Panc1 (cell line): ENCODE results near the gene CRY2. TPM values are rescaled to one million over a fixed set of nuclear protein-coding genes. Genes with fewer than 3 reads are reported as not detected.

ENCODE experiments used
- ATAC-seq: fragments of 200-7000 bp; cut with Tn5 transposase; 2 replicates; pipeline ENCODE4 v1.9.1; 2020; ENCODE audit warnings: mild to moderate bottlenecking, moderate library complexity
- BruUV-seq: library from RNA; stranded (reverse); fragments of 400-500 nt; replicated peaks from 2 replicates; lab custom pipeline; 2021; lab: Mats Ljungman, UMichigan
- CTCF ChIA-PET: fragments of 300-600 bp; sonication (Branson Sonifier 250); formaldehyde crosslinking; loops from one replicate; lab custom pipeline; 2022; ENCODE audit warnings: antibody characterized with exemption; lab: Charles Lee
- POLR2A ChIA-PET: fragments of 300-600 bp; sonication (Branson Sonifier 250); formaldehyde crosslinking; loops from one replicate; lab custom pipeline; 2022; ENCODE audit warnings: antibody characterized with exemption; lab: Charles Lee
- DNase-seq: peaks from one replicate; pipeline ENCODE4 v3.0.0-alpha.2; 2010; ENCODE audit warnings: low read depth, low spot score
- H3K27ac ChIP-seq: 2 replicates; pipeline ENCODE4 v1.5.1; 2011; ENCODE audit warnings: mild to moderate bottlenecking, low read length, inconsistent platforms
- H3K27me3 ChIP-seq: fragments of 200-500 bp; sonication (Bioruptor generic); 2 replicates; pipeline ENCODE4 v1.6.0; 2014; ENCODE audit warnings: low read length, inconsistent platforms; ENCODE audit not compliant: control insufficient read depth, insufficient read depth
- H3K36me3 ChIP-seq: fragments of 200-500 bp; sonication (Bioruptor generic); 2 replicates; pipeline ENCODE4 v1.5.1; 2014; ENCODE audit warnings: inconsistent platforms, mild to moderate bottlenecking, low read length, moderate library complexity; ENCODE audit not compliant: control insufficient read depth, insufficient read depth
- H3K4me1 ChIP-seq: 2 replicates; pipeline ENCODE4 v1.5.1; 2011; ENCODE audit warnings: inconsistent platforms, mild to moderate bottlenecking, low read length, moderate library complexity; ENCODE audit not compliant: control insufficient read depth, insufficient read depth
- H3K4me3 ChIP-seq, 2 experiments: 2 replicates each; pipeline ENCODE4 v1.5.1; 2011 to 2012; ENCODE audit warnings: low read depth in 2 of 2, low read length in 2 of 2, mild to moderate bottlenecking in 2 of 2, inconsistent platforms in 1 of 2, moderate library complexity in 1 of 2
- H3K9me3 ChIP-seq: fragments of 200-500 bp; sonication (Bioruptor generic); 2 replicates; pipeline ENCODE4 v1.5.1; 2014; ENCODE audit warnings: low read depth, mild to moderate bottlenecking, inconsistent platforms, low read length, moderate library complexity; ENCODE audit not compliant: control insufficient read depth, insufficient read depth
- POLR2AphosphoS5 ChIP-seq: IDR thresholded peaks from 2 replicates; pipeline ENCODE4 v1.6.1; 2012; ENCODE audit warnings: mild to moderate bottlenecking, low read depth, low read length, moderate library complexity
- SIN3A ChIP-seq: IDR thresholded peaks from 2 replicates; pipeline ENCODE4 v1.6.1; 2012; ENCODE audit warnings: low read depth, mild to moderate bottlenecking, low read length, moderate library complexity, borderline replicate concordance; ENCODE audit not compliant: insufficient read depth
- TCF7L2 ChIP-seq: IDR thresholded peaks from 2 replicates; pipeline ENCODE4 v1.6.1; 2011; ENCODE audit warnings: mild to moderate bottlenecking, low read depth, low read length, inconsistent platforms
- in situ Hi-C: cut with HindIII; loops from 2 replicates; pipeline ENCODE4 v1.10.0; 2016; ENCODE audit warnings: low sequenced_read_pairs, low pct_unique_long_range_greater_than_20kb
- intact Hi-C: fragments of 100-400 bp; cut with micrococcal nuclease; formaldehyde crosslinking; loops from one replicate; pipeline ENCODE4 v1.10.0; 2022; ENCODE audit not compliant: unreplicated experiment
- total RNA-seq: library from RNA; stranded (reverse); gene quantifications from one replicate; pipeline ENCODE4 v1.2.1, GENCODE V29; 2021; ENCODE audit not compliant: unreplicated experiment
- TF ChIP-seq, protein P1 (sequence below), 2 experiments: IDR thresholded peaks; 2 replicates each; pipeline ENCODE4 v1.6.1; 2011 to 2012; ENCODE audit warnings: low read depth in 2 of 2, control low read depth in 1 of 2, low read length in 1 of 2, mild to moderate bottlenecking in 1 of 2, moderate library complexity in 1 of 2; ENCODE audit not compliant: insufficient read depth in 1 of 2
- TF ChIP-seq, protein P2 (sequence below): fragments of 450-650 bp; IDR thresholded peaks from 2 replicates; pipeline ENCODE4 v1.5.1; 2017; ENCODE audit warnings: mild to moderate bottlenecking

The CRY2 gene
- total RNA-seq, 1 experiment from 2014 or later: 14.6 TPM

DNA sequence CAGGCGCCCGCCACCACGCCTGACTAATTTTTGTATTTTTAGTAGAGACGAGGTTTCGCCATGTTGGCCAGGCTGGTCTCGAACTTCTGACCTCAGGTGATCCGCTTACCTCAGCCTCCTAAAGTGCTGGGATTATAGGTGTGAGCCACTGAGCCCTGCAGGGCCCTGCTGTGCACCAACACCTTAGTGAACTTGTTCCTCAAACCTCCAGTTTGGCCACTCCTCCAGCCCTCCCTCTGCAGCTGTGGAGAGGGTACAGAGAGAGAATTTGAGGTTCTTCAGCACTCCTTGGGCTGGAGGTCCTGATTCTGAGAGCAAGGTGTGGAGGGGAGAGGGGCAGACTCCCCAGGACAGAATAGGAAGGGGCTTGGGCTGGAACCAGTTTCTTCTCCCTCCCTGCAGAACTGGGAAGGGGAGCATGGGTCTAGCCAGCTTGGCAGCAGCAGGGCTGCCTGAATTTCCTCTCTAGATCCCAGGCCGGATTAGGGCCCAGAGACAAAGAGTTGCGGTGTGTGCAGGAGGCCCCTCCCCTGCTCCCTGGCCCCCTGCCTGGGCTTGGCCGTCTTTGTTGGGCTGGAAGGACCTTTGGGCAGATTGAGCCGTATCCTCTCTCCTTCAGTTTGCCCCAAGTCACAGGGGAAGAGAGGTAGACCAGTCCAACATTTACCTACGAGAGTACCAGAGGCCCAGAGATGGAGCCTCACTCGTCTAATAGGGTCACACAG lies 72.7 kb downstream of the CRY2 start:
- ChIA-PET CTCF (no interaction called here), POLR2A (no interaction called here)
- TF ChIP-seq, protein P1, sequence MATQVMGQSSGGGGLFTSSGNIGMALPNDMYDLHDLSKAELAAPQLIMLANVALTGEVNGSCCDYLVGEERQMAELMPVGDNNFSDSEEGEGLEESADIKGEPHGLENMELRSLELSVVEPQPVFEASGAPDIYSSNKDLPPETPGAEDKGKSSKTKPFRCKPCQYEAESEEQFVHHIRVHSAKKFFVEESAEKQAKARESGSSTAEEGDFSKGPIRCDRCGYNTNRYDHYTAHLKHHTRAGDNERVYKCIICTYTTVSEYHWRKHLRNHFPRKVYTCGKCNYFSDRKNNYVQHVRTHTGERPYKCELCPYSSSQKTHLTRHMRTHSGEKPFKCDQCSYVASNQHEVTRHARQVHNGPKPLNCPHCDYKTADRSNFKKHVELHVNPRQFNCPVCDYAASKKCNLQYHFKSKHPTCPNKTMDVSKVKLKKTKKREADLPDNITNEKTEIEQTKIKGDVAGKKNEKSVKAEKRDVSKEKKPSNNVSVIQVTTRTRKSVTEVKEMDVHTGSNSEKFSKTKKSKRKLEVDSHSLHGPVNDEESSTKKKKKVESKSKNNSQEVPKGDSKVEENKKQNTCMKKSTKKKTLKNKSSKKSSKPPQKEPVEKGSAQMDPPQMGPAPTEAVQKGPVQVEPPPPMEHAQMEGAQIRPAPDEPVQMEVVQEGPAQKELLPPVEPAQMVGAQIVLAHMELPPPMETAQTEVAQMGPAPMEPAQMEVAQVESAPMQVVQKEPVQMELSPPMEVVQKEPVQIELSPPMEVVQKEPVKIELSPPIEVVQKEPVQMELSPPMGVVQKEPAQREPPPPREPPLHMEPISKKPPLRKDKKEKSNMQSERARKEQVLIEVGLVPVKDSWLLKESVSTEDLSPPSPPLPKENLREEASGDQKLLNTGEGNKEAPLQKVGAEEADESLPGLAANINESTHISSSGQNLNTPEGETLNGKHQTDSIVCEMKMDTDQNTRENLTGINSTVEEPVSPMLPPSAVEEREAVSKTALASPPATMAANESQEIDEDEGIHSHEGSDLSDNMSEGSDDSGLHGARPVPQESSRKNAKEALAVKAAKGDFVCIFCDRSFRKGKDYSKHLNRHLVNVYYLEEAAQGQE (IDR thresholded peaks at IDR 0.05; ENCODE audit: insufficient read depth in 1 of 2, low read depth in 2 of 2, low read length in 1 of 2): no peak
- TF ChIP-seq SIN3A (no peak), POLR2AphosphoS5 (no peak), TCF7L2 (no peak)
- TF ChIP-seq, protein P2, sequence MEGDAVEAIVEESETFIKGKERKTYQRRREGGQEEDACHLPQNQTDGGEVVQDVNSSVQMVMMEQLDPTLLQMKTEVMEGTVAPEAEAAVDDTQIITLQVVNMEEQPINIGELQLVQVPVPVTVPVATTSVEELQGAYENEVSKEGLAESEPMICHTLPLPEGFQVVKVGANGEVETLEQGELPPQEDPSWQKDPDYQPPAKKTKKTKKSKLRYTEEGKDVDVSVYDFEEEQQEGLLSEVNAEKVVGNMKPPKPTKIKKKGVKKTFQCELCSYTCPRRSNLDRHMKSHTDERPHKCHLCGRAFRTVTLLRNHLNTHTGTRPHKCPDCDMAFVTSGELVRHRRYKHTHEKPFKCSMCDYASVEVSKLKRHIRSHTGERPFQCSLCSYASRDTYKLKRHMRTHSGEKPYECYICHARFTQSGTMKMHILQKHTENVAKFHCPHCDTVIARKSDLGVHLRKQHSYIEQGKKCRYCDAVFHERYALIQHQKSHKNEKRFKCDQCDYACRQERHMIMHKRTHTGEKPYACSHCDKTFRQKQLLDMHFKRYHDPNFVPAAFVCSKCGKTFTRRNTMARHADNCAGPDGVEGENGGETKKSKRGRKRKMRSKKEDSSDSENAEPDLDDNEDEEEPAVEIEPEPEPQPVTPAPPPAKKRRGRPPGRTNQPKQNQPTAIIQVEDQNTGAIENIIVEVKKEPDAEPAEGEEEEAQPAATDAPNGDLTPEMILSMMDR: no peak
- Histone ChIP-seq H3K36me3 (peaks cover 12% of the 10 kb centered on the region; the same call in 1 of the 2 replicates), H3K27ac (no peak overlapping the region), H3K9me3 (no peaks in the 10 kb centered on the region), H3K4me3 (no peak overlapping the region), H3K27me3 (no peaks in the 10 kb centered on the region; the same call in 1 of the 2 replicates), H3K4me1 (peaks cover 11% of the 10 kb centered on the region)
- ATAC-seq (no peak), DNase-seq (no peak)
- in situ Hi-C loops: no loop called here
- no TSS peak for BruUV-seq
- intact Hi-C loops: no loop called here

DNA sequence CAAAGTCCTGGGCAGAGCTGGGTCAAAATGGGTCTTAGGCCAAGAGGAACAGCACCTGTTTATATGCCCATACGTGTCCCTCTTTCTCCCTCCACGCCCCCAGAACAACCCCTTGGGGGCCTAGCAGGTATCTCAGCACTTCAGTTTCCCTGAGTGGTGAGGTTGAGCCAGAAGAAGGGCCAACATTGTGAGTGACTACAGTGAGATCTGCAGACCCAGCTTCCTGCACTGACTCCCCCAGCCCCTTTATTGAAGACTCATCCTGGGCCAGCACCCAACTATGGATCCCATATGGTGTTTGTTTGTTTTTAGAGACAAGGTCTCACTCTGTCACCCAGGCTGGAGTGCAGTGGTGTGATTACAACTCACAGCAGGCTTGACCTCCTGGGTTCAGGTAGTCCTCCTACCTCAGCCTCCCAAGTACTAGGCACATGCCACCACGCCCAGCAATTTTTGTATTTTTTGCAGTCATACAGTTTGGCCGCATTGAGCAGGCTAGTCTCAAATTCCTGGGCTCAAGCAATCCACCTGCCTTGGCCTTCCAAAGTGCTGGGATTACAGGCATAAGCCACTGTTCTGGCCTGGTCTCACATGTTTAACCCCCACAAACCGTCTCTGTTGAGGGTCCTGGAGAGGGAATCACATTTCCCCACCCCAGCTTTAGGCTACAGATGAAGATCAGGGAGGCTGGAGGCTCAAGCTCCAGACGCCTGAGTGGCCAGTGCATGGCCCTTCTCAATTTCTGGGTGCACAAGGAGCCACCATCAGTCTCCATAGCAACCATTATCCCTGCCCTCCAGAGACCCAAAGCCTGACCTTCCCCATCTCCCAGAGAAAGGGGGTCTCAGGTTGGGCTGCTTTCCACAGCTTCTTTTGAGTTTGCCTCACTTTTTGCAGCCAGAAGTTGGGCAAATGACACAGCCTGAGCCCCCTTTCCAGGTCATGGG lies 73.5 kb downstream of the CRY2 start:
- H3K4me3 ChIP-seq: no peak overlapping the region
- peaks cover 11% of the 10 kb centered on the region; the same call in 1 of the 2 replicates for H3K36me3 ChIP-seq
- ChIA-PET CTCF (no interaction called here), POLR2A (no interaction called here)
- H3K27me3 ChIP-seq: no peaks in the 10 kb centered on the region; the same call in 1 of the 2 replicates
- in situ Hi-C loops: no loop called here
- TF ChIP-seq TCF7L2: no peak
- TF ChIP-seq, protein P1 (IDR thresholded peaks at IDR 0.05; ENCODE audit: insufficient read depth in 1 of 2, low read depth in 2 of 2, low read length in 1 of 2): no peak
- no peak for TF ChIP-seq POLR2AphosphoS5
- TF ChIP-seq SIN3A: no peak
- TF ChIP-seq, protein P2: no peak
- H3K27ac ChIP-seq: no peak overlapping the region
- ATAC-seq (no peak), DNase-seq (no peak)
- H3K9me3 ChIP-seq: no peaks in the 10 kb centered on the region
- intact Hi-C loops: no loop called here
- no TSS peak for BruUV-seq
- peaks cover 11% of the 10 kb centered on the region for H3K4me1 ChIP-seq
